Spinal cord (tissue), 10 donors: ENCODE data around the gene SIRT3. TPM values are rescaled to one million over a fixed set of nuclear protein-coding genes. Genes with fewer than 3 reads are reported as not detected.

Experiments used
- DNase-seq, 6 donors: peaks; one replicate each; pipeline versions ENCODE4 v3.0.0 to v3.0.0-alpha.2; 2013 to 2015; ENCODE audit warnings: low spot score in 6 of 6, low read depth in 4 of 6
- H3K27ac ChIP-seq: one replicate; pipeline ENCODE4 v1.5.1; 2013; ENCODE audit warnings: low read depth, low read length, control low read depth
- H3K27me3 ChIP-seq: one replicate; pipeline ENCODE4 v1.6.1; 2013; ENCODE audit warnings: low read length; ENCODE audit not compliant: control insufficient read depth, insufficient read depth
- H3K36me3 ChIP-seq: one replicate; pipeline ENCODE4 v1.6.1; 2013; ENCODE audit warnings: low read length; ENCODE audit not compliant: control insufficient read depth, insufficient read depth
- H3K4me1 ChIP-seq: one replicate; pipeline ENCODE4 v1.6.1; 2013; ENCODE audit warnings: low read length; ENCODE audit not compliant: control insufficient read depth, insufficient read depth
- H3K4me3 ChIP-seq: one replicate; pipeline ENCODE4 v1.5.1; 2013; ENCODE audit warnings: low read depth, low read length, control low read depth
- H3K9me3 ChIP-seq: one replicate; pipeline ENCODE4 v1.6.1; 2013; ENCODE audit warnings: low read length; ENCODE audit not compliant: control insufficient read depth, insufficient read depth
- WGBS: methylation state at CpG from one replicate; pipeline ENCODE4 v1.1.5; 2013; ENCODE audit warnings: missing lambda C conversion rate; ENCODE audit not compliant: insufficient coverage; 5-methylcytosine and 5-hydroxymethylcytosine counted together
- polyA plus RNA-seq, 2 donors: library from polyadenylated mRNA; unstranded; fragments of 120-200 nt; gene quantifications; one replicate each; pipeline ENCODE4 v1.2.1, GENCODE V29; 2013; ENCODE audit not compliant: insufficient read length in 2 of 2
- total RNA-seq, 2 donors: library from RNA; depleted of rRNA in 1 of 2; stranded (reverse); fragments of 120-200 nt in 1 of 2; fragments of >200 nt in 1 of 2; gene quantifications; one replicate each; pipeline versions ENCODE4 v1.2.3 to v1.2.4, GENCODE V29; 2013 to 2014
- donor health status: healthy.

Gene SIRT3
- total and polyA plus RNA-seq, 4 donors, result 15.3 to 58.0 (median 34.5) TPM

- Histone ChIP-seq H3K9me3 (no peaks in the 10 kb centered on the region), H3K4me1 (no peaks in the 10 kb centered on the region), H3K27me3 (no peaks in the 10 kb centered on the region), H3K4me3 (no peak overlapping the region), H3K27ac (no peak overlapping the region), H3K36me3 (peaks cover 47% of the 10 kb centered on the region)
- DNase-seq, result no peak
- WGBS, result 88% methylated on average over 27 of the region's 29 CpGs
Observed at GRCh38 chr11:218815-219593, 17.1 kb downstream of the SIRT3 start.

- no peak overlapping the region for H3K4me3 ChIP-seq
- H3K4me1 ChIP-seq, result no peaks in the 10 kb centered on the region
- DNase-seq, result no peak
- no peaks in the 10 kb centered on the region for H3K27me3 ChIP-seq
- WGBS, result 100% methylated on average over 2 of the region's 3 CpGs
- peaks cover 48% of the 10 kb centered on the region for H3K36me3 ChIP-seq
- no peaks in the 10 kb centered on the region for H3K9me3 ChIP-seq
- H3K27ac ChIP-seq, result no peak overlapping the region
Observed at GRCh38 chr11:217704-218103, 18.4 kb downstream of the SIRT3 start.

- peaks cover 52% of the 10 kb centered on the region for H3K36me3 ChIP-seq
- H3K4me1 ChIP-seq, result no peaks in the 10 kb centered on the region
- H3K27me3 ChIP-seq, result no peaks in the 10 kb centered on the region
- H3K9me3 ChIP-seq, result no peaks in the 10 kb centered on the region
- 84% methylated on average over 9 of the region's 11 CpGs for WGBS
- no peak for DNase-seq
- no peak overlapping the region for H3K27ac ChIP-seq
- H3K4me3 ChIP-seq, result no peak overlapping the region
Observed at GRCh38 chr11:216081-216974, 19.8 kb downstream of the SIRT3 start.

GRCh38 chr11:215581-216037 lies 20.5 kb downstream of the SIRT3 start:
- Histone ChIP-seq H3K27me3 (no peaks in the 10 kb centered on the region), H3K27ac (no peak overlapping the region), H3K36me3 (peaks cover 59% of the 10 kb centered on the region), H3K4me1 (peaks cover 2% of the 10 kb centered on the region), H3K4me3 (no peak overlapping the region), H3K9me3 (no peaks in the 10 kb centered on the region)
- WGBS, result 82% methylated on average over 4 of the region's 4 CpGs
- DNase-seq, result no peak

- Histone ChIP-seq H3K9me3 (no peaks in the 10 kb centered on the region), H3K4me1 (peaks cover 18% of the 10 kb centered on the region), H3K27ac (no peak overlapping the region), H3K4me3 (no peak overlapping the region), H3K36me3 (peaks cover 72% of the 10 kb centered on the region), H3K27me3 (no peaks in the 10 kb centered on the region)
- 88% methylated on average over 7 of the region's 7 CpGs for WGBS
- no peak for DNase-seq
Observed at GRCh38 chr11:214083-214482, 22.1 kb downstream of the SIRT3 start.

GRCh38 chr11:213111-213510 lies 23.0 kb downstream of the SIRT3 start:
- no peak overlapping the region for H3K27ac ChIP-seq
- no peaks in the 10 kb centered on the region for H3K27me3 ChIP-seq
- H3K4me1 ChIP-seq, result peaks cover 23% of the 10 kb centered on the region
- WGBS, result 97% methylated on average over 3 of the region's 4 CpGs
- H3K4me3 ChIP-seq, result no peak overlapping the region
- H3K36me3 ChIP-seq, result peaks cover 66% of the 10 kb centered on the region
- DNase-seq, result no peak
- no peaks in the 10 kb centered on the region for H3K9me3 ChIP-seq

- Histone ChIP-seq H3K27me3 (no peaks in the 10 kb centered on the region), H3K36me3 (peaks cover 66% of the 10 kb centered on the region), H3K27ac (no peak overlapping the region), H3K9me3 (no peaks in the 10 kb centered on the region), H3K4me3 (no peak overlapping the region), H3K4me1 (peaks cover 26% of the 10 kb centered on the region)
- DNase-seq, result no peak
- 99% methylated on average over 10 of the region's 17 CpGs for WGBS
Observed at GRCh38 chr11:212150-213100, 23.7 kb downstream of the SIRT3 start.

- no peak for DNase-seq
- Histone ChIP-seq H3K27ac (no peak overlapping the region), H3K4me1 (peaks cover 28% of the 10 kb centered on the region), H3K36me3 (peaks cover 70% of the 10 kb centered on the region), H3K9me3 (no peaks in the 10 kb centered on the region), H3K4me3 (no peak overlapping the region), H3K27me3 (no peaks in the 10 kb centered on the region)
- 87% methylated on average over 5 of the region's 9 CpGs for WGBS
Observed at GRCh38 chr11:211741-212140, 24.4 kb downstream of the SIRT3 start.

- Histone ChIP-seq H3K9me3 (no peaks in the 10 kb centered on the region), H3K36me3 (peaks cover 70% of the 10 kb centered on the region), H3K4me3 (no peak overlapping the region), H3K4me1 (peaks cover 32% of the 10 kb centered on the region), H3K27me3 (no peaks in the 10 kb centered on the region), H3K27ac (no peak overlapping the region)
- 86% methylated on average over 2 of the region's 5 CpGs for WGBS
- DNase-seq, result no peak
Observed at GRCh38 chr11:211295-211694, 24.8 kb downstream of the SIRT3 start.
